Right lobe of liver (tissue), 6 donors: ENCODE data around the gene STPG3. TPM values are rescaled to one million over a fixed set of nuclear protein-coding genes. Genes with fewer than 3 reads are reported as not detected.

Experiments used
- ATAC-seq, 4 donors: fragments of 200-7000 bp; cut with Tn5 transposase; one replicate each; pipeline ENCODE4 v1.9.1; 2020; ENCODE audit warnings: mild to moderate bottlenecking in 4 of 4, moderate library complexity in 4 of 4
- DNase-seq, 3 donors: peaks; one replicate each; pipeline ENCODE4 v3.0.0-alpha.2; 2020
- H3K27ac ChIP-seq, 3 donors: fragments of 200-600 bp; one replicate each; pipeline ENCODE4 v1.8.0; 2022
- H3K27me3 ChIP-seq, 2 donors: fragments of 200-600 bp; one replicate each; pipeline ENCODE4 v1.8.0; 2022
- H3K36me3 ChIP-seq, 4 donors: fragments of 200-600 bp; sonication (generic) in 1 of 4; one replicate each; pipeline versions ENCODE4 v1.5.1 to v1.8.0; 2017 to 2022; ENCODE audit warnings: control low read depth in 1 of 4
- H3K4me1 ChIP-seq, 4 donors: fragments of 200-600 bp; sonication (generic) in 1 of 4; one replicate each; pipeline versions ENCODE4 v1.5.1 to v1.8.0; 2017 to 2022; ENCODE audit warnings: control low read depth in 1 of 4
- H3K4me3 ChIP-seq, 3 donors: fragments of 200-600 bp; one replicate each; pipeline ENCODE4 v1.8.0; 2022
- H3K9me3 ChIP-seq, 4 donors: fragments of 200-600 bp; sonication (generic) in 1 of 4; one replicate each; pipeline versions ENCODE4 v1.5.1 to v1.8.0; 2017 to 2022; ENCODE audit warnings: control low read depth in 1 of 4
- CTCF ChIP-seq, 4 donors: fragments of 200-600 bp in 3 of 4; fragments of 450-650 bp in 1 of 4; IDR thresholded peaks; one replicate each; pipeline versions ENCODE4 v1.5.1 to v1.8.0; 2016 to 2022; ENCODE audit warnings: antibody characterized with exemption in 4 of 4, mild to moderate bottlenecking in 2 of 4
- POLR2A ChIP-seq: fragments of 450-650 bp; IDR thresholded peaks from one replicate; pipeline ENCODE4 v1.6.1; 2017; ENCODE audit warnings: antibody characterized with exemption, mild to moderate bottlenecking
- WGBS: methylation state at CpG from one replicate; pipeline ENCODE4 v1.1.6; 2018; ENCODE audit warnings: low coverage, low lambda C conversion rate; ENCODE audit not compliant: insufficient coverage; ENCODE audit errors: missing lambda C conversion rate; 5-methylcytosine and 5-hydroxymethylcytosine counted together
- intact Hi-C, 2 donors: fragments of 100-400 bp; cut with DNase I; formaldehyde crosslinking; loops; one replicate each; pipeline versions ENCODE4 v1.11.2 to v1.14.1; 2022
- total RNA-seq, 6 experiments: library from RNA; depleted of rRNA in 2 of 6; stranded (reverse); fragments of >200 nt in 2 of 6; fragmentation: NEBNext Ultra II Directional in 3 of 6; extraction: Animal tissue kit (Norgen Biotek cat#: 25700) in 3 of 6; gene quantifications; one replicate each; pipeline versions ENCODE4 v1.1.0 to v1.2.4, GENCODE V29; 2016 to 2023
- donor health status: DM: no; HTN: yes; CAD: no.
- donor health status: DM: no; HTN: no; CAD: no.
- donor health status: DM: no; HTN: no; CAD: no.
- donor health status: DM: no; HTN: yes; CAD: no.
- donor health status: DM: no; HTN: yes; CAD: no.

Gene STPG3
- total RNA-seq, 6 experiments from 2014 or later = not detected

- H3K4me1 ChIP-seq = peaks cover 0 to 16% (median 3%) of the 10 kb centered on the region in 4 donors
- 77% methylated on average over 3 of the region's 35 CpGs for WGBS
- no peaks in the 10 kb centered on the region for H3K9me3 ChIP-seq
- TF ChIP-seq CTCF (IDR thresholded peaks at IDR 0.05) (no peak), POLR2A (no peak)
- no peak for DNase-seq
- H3K27ac ChIP-seq = no peak overlapping the region
- H3K36me3 ChIP-seq = peaks cover 0 to 7% (median 0%) of the 10 kb centered on the region in 4 donors
- no peak overlapping the region for H3K4me3 ChIP-seq
- ATAC-seq = no peak
- intact Hi-C loops = no loop called here
- no peaks in the 10 kb centered on the region for H3K27me3 ChIP-seq
These were observed 1.7 kb downstream of the STPG3 start for GRCh38 chr9:137252555-137253506.

GRCh38 chr9:137253717-137254623 lies 2.9 kb downstream of the STPG3 start:
- peak; percentile 44 to 67 (median 58) for ATAC-seq
- TF ChIP-seq POLR2A (no peak), CTCF (IDR thresholded peaks at IDR 0.05) (no peak)

GRCh38 chr9:137254624-137255447 lies 3.8 kb downstream of the STPG3 start, which contains the start of gene NELFB:
Gene NELFB (plus strand): TSS chr9:137255327.
- Histone ChIP-seq H3K36me3 (peaks cover 0 to 19% (median 0%) of the 10 kb centered on the region in 4 donors), H3K9me3 (no peaks in the 10 kb centered on the region), H3K4me1 (peaks cover 0 to 16% (median 3%) of the 10 kb centered on the region in 4 donors), H3K27me3 (no peaks in the 10 kb centered on the region), H3K4me3 (peak within 1 kb of the TSS; percentile 97 to 100 (median 98)), H3K27ac (peak within 1 kb of the TSS; percentile 36 to 70 (median 60))
- 0% methylated on average over 30 of the region's 105 CpGs for WGBS
- DNase-seq (peak; percentile 94 to 96 (median 95)), ATAC-seq (peak; percentile 81 to 90 (median 86))
- TF ChIP-seq CTCF (IDR thresholded peaks at IDR 0.05) (peak in 1 of 4 donors; percentile 20), POLR2A (peak; percentile 71)
- intact Hi-C loops = no loop called here

More at GRCh38 chr9:137253717-137254623, 2.9 kb downstream of the STPG3 start:
- Histone ChIP-seq H3K4me3 (peak overlapping the region; percentile 97 to 100 (median 98)), H3K9me3 (no peaks in the 10 kb centered on the region), H3K27ac (peak overlapping the region in 1 of 3 donors; percentile 70), H3K4me1 (peaks cover 0 to 16% (median 3%) of the 10 kb centered on the region in 4 donors), H3K27me3 (no peaks in the 10 kb centered on the region), H3K36me3 (peaks cover 0 to 15% (median 0%) of the 10 kb centered on the region in 4 donors)
- intact Hi-C loops = no loop called here
- 35% methylated on average over 7 of the region's 21 CpGs for WGBS
- DNase-seq = peak in 2 of 3 donors; percentile 80 to 84
